Activated naive CD4-positive, alpha-beta T cell treated with anti-CD3 and anti-CD28 coated beads, Interleukin-2, amount 50 U/mL, for 72 hours (primary cell): Measurements from ENCODE around the gene KCNJ9. TPM values are rescaled to one million over a fixed set of nuclear protein-coding genes. Genes with fewer than 3 reads are reported as not detected.
A peak's percentile ranks its signal among the peaks of the same experiment; 100 is the strongest.
"Not testable (repeated sequence)": the region's sequence is repeated elsewhere in the genome, so short reads cannot be mapped to it uniquely, and the experiment has no call there.

Source experiments
- ATAC-seq, 2 donors: fragments of 150-1000 bp; cut with Tn5 transposase; 2 replicates each; pipeline ENCODE4 v1.10.0; 2021; ENCODE audit warnings: mild to moderate bottlenecking in 2 of 2, moderate library complexity in 2 of 2
- DNase-seq, 2 donors: peaks; one replicate each; pipeline ENCODE4 v3.0.0; 2021 to 2022; ENCODE audit warnings: low spot score in 2 of 2
- H3K27ac Mint-ChIP-seq, 2 donors: one replicate each; pipeline ENCODE4 v1.8.0; 2022; ENCODE audit warnings: mild to moderate bottlenecking in 2 of 2, mixed read lengths in 2 of 2
- H3K36me3 Mint-ChIP-seq, 2 donors: one replicate each; pipeline ENCODE4 v1.8.0; 2022; ENCODE audit warnings: mixed read lengths in 2 of 2
- H3K9me3 Mint-ChIP-seq, 2 donors: one replicate each; pipeline ENCODE4 v1.8.0; 2022; ENCODE audit warnings: mixed read lengths in 2 of 2
- total RNA-seq, 2 donors: library from RNA; stranded (reverse); gene quantifications; one replicate each; pipeline ENCODE4 v1.2.3, GENCODE V29; 2022

Gene KCNJ9
- total RNA-seq, result under 1 TPM in 1 of 2 donors, not detected in 1; 0.06 TPM

DNA sequence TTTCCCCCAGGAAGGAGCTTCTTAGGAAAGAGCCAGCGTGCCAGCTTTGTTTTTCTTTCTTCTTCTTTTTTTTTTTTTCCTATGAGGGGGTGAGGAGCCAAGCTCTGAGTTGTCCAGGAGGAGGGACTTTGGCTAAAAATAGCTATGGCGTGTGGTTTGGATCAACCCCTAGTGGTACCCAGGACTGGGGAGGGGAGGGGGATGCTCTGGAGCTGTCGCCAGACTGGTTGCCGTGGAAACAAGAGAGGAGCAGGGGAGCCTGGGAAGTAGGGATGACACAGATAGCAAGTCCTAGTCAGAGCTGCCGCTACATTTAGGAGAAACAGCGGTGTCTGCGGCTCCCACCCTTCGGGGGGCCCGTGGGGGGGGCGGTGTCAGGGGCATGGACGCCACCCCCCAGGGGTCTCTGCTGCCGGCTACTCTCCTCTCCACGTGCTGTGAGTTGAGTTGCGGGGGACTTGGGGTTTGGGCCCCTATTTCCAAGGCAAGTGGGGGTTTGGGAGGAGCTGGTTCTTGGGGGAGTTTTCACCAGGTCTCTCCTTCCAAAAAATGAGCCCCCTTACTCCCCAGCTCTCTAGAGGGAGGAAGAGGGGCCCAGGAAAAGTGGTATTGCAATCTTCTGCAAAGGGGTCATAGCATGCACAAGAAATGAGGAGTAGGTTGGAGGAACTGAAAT is at the start of gene KCNJ9:
Gene KCNJ9 (plus strand): TSS at position 278 of the 676 bp plus-strand sequence. CDS start 2,493 bp downstream, outside the sequence.
- H3K27ac Mint-ChIP-seq, result peak within 1 kb of the TSS in 1 of 2 donors; percentile 56
- no peaks in the 10 kb centered on the region for H3K36me3 Mint-ChIP-seq
- DNase-seq (no peak), ATAC-seq (no peak)
- H3K9me3 Mint-ChIP-seq, result no peaks in the 10 kb centered on the region

DNA sequence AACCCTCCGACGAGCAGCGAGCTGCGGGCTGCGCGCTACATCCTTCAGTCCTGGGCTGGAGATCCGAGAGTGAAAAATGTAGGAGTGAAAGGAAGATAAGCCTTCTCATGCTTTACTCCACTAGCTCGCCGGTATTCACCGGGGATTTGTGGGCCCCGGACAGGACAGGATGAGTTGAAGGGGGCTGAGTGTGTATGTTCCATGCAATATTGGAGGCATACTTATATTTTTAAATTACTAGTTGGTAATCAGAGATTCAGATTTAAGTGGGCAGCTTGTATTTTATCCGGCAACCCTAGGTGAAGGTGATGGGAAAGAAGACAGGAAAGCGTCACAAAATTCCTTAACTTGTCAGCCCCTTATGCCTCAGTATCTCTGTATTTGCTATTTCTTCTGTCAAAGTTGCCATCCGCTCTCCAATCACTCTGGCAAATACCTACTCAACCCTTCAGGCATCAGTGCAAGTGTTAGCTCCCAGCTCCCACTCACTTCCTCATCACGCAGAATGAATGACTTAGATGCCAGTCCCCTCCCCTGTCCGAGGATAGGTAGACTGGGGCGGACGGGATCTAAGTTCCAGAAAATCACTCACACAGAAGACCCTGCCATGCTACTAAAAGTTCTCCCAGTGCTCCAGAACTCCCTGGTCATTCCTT is 49.0 kb upstream of the KCNJ9 start:
- ATAC-seq (no peak), DNase-seq (no peak)
- Mint-ChIP-seq H3K36me3 (peaks cover 15 to 26% of the 10 kb centered on the region in 2 donors), H3K27ac (peak overlapping the region; percentile 86 to 97), H3K9me3 (no peaks in the 10 kb centered on the region)

- DNase-seq (no peak), ATAC-seq (no peak)
- Mint-ChIP-seq H3K36me3 (no peaks in the 10 kb centered on the region), H3K27ac (no peak overlapping the region), H3K9me3 (no peaks in the 10 kb centered on the region)
These were observed 40.9 kb upstream of the KCNJ9 start for GRCh38 chr1:160040476-160040875.

DNA sequence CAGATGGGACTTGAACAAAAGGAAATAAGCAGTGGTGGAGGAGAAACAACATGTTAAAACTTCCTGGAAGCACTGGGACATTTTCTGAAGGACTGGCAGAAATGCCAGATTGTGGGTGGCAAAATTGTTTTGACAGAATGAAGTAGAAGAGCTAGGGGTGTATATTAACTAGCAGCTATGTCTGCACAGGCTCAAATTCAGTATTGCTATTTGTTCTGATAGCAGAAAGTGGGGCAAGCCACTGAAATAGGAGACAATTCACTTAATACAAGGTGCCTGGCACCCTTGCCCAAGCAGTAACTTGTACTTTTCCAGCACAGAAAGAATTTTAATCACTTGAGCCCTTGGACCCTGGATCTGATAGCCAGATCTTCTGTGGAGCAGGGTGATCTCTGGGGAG is 37.8 kb upstream of the KCNJ9 start:
- ATAC-seq (no peak), DNase-seq (no peak)
- Mint-ChIP-seq H3K27ac (no peak overlapping the region), H3K36me3 (no peaks in the 10 kb centered on the region), H3K9me3 (no peaks in the 10 kb centered on the region)

DNA sequence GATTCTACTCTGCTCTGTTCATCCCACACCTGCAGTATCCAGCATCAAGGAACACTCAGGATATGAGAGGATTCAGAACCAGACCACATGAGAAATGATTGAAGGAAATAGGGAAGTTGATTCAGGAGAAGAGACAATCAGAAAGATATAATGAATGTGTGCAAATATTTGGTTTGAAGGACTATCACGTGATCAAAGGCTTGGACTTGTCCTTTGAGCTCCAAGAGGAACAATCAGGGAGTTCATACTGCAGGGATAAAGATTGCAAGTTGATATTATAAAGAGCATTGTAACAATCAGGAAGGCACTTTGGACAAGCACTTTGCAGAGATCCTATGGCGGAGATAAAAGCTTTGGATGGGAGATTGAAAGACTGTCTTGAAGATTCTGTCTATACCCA is 35.7 kb upstream of the KCNJ9 start:
- DNase-seq, result no peak
- ATAC-seq, result no peak
- Mint-ChIP-seq H3K9me3 (no peaks in the 10 kb centered on the region), H3K36me3 (no peaks in the 10 kb centered on the region), H3K27ac (no peak overlapping the region)

- H3K36me3 Mint-ChIP-seq, result no peaks in the 10 kb centered on the region
- H3K27ac Mint-ChIP-seq, result peak overlapping the region in 1 of 2 donors; percentile 18
- H3K9me3 Mint-ChIP-seq, result no peaks in the 10 kb centered on the region
- peak; percentile 87 to 90 for ATAC-seq
- peak in 1 of 2 donors; percentile 50 for DNase-seq
These were observed 34.7 kb upstream of the KCNJ9 start for GRCh38 chr1:160046494-160047110.

- DNase-seq, result no peak
- Mint-ChIP-seq H3K9me3 (no peaks in the 10 kb centered on the region), H3K36me3 (no peaks in the 10 kb centered on the region), H3K27ac (peak overlapping the region; percentile 18 to 25)
- no peak for ATAC-seq
These were observed 34.0 kb upstream of the KCNJ9 start for GRCh38 chr1:160047111-160047991.

GRCh38 chr1:160048335-160048734 is 33.0 kb upstream of the KCNJ9 start:
- no peak for DNase-seq
- Mint-ChIP-seq H3K27ac (no peak overlapping the region), H3K36me3 (no peaks in the 10 kb centered on the region), H3K9me3 (no peaks in the 10 kb centered on the region)
- no peak for ATAC-seq

GRCh38 chr1:160049101-160049500 is 32.2 kb upstream of the KCNJ9 start:
- H3K9me3 Mint-ChIP-seq, result no peaks in the 10 kb centered on the region
- ATAC-seq (no peak), DNase-seq (no peak)
- H3K27ac Mint-ChIP-seq, result no peak overlapping the region
- H3K36me3 Mint-ChIP-seq, result no peaks in the 10 kb centered on the region

DNA sequence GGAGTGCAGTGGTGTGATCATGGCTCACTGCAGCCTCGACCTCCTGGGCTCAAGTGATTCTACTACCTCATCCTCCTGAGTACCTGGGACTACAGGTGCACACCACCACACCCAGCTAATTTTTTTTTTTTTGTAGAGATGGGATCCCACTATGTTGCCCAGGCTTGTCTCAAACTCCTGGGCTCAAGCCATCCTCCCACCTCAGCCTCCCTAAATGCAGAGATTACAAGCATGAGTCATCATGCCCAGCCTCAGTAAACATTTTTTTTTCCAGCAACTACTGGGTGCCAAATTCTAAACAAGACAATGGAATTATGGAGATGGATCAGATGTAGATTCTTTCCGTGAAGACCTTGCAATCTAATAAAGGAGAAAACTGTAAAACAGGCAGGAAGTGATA is 31.2 kb upstream of the KCNJ9 start:
- not testable (repeated sequence) for H3K9me3 Mint-ChIP-seq, DNase-seq, H3K27ac Mint-ChIP-seq, ATAC-seq, H3K36me3 Mint-ChIP-seq

DNA sequence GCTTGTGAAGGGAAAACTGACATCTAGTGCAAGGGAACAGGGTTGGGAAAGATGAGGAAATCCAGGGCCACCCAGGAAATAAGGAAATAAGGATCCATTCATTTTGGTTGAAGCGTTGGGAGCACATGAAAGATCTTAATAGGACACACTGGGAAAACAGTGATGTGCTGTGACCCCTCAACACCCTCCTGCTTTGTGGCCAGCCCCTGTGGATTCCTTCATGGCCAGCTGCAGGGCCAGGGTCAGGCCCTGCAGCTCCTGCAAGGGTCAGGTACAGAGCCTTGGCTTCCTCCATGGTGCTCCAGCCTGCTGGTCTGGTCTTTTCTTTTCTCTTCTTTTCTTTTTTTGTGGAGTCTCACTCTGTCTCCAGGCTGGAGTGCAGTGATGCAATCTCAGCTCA is 30.7 kb upstream of the KCNJ9 start:
- H3K27ac Mint-ChIP-seq, result no peak overlapping the region
- no peaks in the 10 kb centered on the region for H3K36me3 Mint-ChIP-seq
- ATAC-seq, result no peak

DNA sequence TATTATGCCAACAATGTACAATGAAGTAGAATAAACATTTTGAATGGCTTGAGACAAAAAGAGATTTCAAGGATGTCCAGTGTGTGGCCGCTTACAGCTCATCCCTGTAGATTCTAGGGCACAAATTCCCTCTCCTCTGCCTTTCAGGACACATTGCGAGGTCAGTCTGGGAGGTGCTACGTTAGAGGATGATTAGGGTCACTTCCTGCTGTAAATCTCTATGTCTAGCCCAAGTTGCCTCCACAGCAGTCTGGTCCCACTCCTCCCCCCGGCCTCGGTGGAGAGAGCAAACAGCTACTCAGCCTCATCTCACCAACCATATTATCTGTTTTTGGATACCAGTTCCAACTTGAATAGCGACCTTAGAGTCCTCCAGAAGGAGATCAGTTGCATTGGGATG is 28.4 kb upstream of the KCNJ9 start:
- Mint-ChIP-seq H3K27ac (no peak overlapping the region), H3K9me3 (no peaks in the 10 kb centered on the region), H3K36me3 (no peaks in the 10 kb centered on the region)
- ATAC-seq (no peak), DNase-seq (no peak)

More for the DNA sequence above, 30.7 kb upstream of the KCNJ9 start:
- no peak for DNase-seq
- no peaks in the 10 kb centered on the region for H3K9me3 Mint-ChIP-seq

DNA sequence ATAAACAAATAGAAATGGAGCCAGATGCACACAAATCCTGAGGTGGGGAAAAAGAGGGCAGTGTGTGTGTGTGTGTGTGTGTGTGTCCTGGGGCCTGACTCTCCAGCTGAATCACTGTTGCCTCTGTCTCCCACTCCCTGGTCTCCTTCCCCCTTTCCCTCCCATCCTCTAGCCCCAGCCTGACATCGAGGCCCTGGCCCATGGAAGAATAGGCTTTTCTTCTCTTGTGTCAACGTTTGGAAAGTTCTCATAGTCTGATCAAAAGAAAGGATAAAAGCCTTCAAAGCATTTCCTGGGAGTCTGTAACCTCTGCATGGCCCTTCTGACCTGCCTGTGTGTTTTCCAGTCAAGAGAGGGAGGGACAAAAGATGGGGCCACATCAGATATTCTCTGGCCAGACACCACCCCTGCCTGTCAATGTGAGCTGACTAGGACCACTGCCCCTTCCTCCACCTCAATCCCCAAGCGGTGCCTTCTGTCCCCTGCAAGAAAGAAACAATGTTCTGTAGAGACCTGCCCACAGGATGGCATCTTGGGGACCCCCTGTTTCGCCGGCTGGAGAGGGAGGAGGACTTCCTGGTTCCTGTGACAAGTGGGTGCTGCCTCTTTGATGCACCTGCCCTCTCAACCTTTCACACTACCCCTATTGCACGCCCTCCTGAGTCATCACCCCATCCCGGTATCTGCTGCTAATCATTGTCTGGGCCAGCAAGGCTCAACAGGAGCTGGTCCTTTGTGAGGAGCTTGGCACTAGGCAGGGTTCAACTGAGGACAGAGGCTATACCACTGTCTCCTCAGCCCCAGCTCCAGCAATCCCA is 27.6 kb upstream of the KCNJ9 start:
- no peaks in the 10 kb centered on the region for H3K36me3 Mint-ChIP-seq
- DNase-seq (no peak), ATAC-seq (no peak)
- no peak overlapping the region for H3K27ac Mint-ChIP-seq
- H3K9me3 Mint-ChIP-seq, result no peaks in the 10 kb centered on the region

GRCh38 chr1:160056648-160057169 is 24.6 kb upstream of the KCNJ9 start:
- no peak overlapping the region for H3K27ac Mint-ChIP-seq
- H3K9me3 Mint-ChIP-seq, result no peaks in the 10 kb centered on the region
- no peaks in the 10 kb centered on the region for H3K36me3 Mint-ChIP-seq
- ATAC-seq (peak in 1 of 2 donors; percentile 56), DNase-seq (no peak)

- H3K9me3 Mint-ChIP-seq, result no peaks in the 10 kb centered on the region
- no peak overlapping the region for H3K27ac Mint-ChIP-seq
- DNase-seq (no peak), ATAC-seq (no peak)
- no peaks in the 10 kb centered on the region for H3K36me3 Mint-ChIP-seq
These were observed 23.3 kb upstream of the KCNJ9 start for GRCh38 chr1:160058087-160058486.
